H1 (cell line): ENCODE data around the gene HFE. TPM values are rescaled to one million over a fixed set of nuclear protein-coding genes. Genes with fewer than 3 reads are reported as not detected.

Experiments used
- CTCF ChIA-PET: fragments of 300-600 bp; sonication (Branson Sonifier 250); formaldehyde crosslinking; loops from one replicate; lab custom pipeline; 2021; ENCODE audit not compliant: partially characterized antibody; lab: Charles Lee
- POLR2A ChIA-PET: fragments of 300-600 bp; sonication (Branson Sonifier 250); formaldehyde crosslinking; loops from one replicate; lab custom pipeline; 2021; ENCODE audit warnings: inconsistent platforms; ENCODE audit not compliant: partially characterized antibody; lab: Charles Lee
- DNase-seq, 2 experiments: peaks; one replicate each; pipeline versions ENCODE4 v3.0.0 to v3.0.0-alpha.2; 2010 to 2022; ENCODE audit warnings: low spot score in 2 of 2, low read depth in 1 of 2, mixed read lengths in 1 of 2
- FAIRE-seq: peaks from 2 replicates; lab custom pipeline; 2011; peaks lifted over from hg19 to GRCh38; lab: Jason Lieb, UNC
- H2AFZ ChIP-seq: 2 replicates; pipeline ENCODE4 v1.8.1; 2012; ENCODE audit warnings: low read length, inconsistent platforms
- H2AK5ac ChIP-seq: 2 replicates; pipeline ENCODE4 v1.6.1; 2013; ENCODE audit warnings: low read depth, low read length
- H2BK120ac ChIP-seq: replicated peaks from 2 replicates; pipeline ENCODE3; 2013; ENCODE audit warnings: low read depth, low read length, inconsistent platforms
- H2BK12ac ChIP-seq: 2 replicates; pipeline ENCODE4 v1.6.1; 2013; ENCODE audit warnings: low read depth, low read length
- H2BK15ac ChIP-seq: 2 replicates; pipeline ENCODE4 v1.6.1; 2013; ENCODE audit warnings: low read length
- H2BK20ac ChIP-seq: 2 replicates; pipeline ENCODE4 v1.6.1; 2013; ENCODE audit warnings: low read length
- H2BK5ac ChIP-seq: 2 replicates; pipeline ENCODE4 v1.6.1; 2013; ENCODE audit warnings: low read depth, low read length
- H3K14ac ChIP-seq: 2 replicates; pipeline ENCODE4 v1.6.1; 2013; ENCODE audit warnings: inconsistent platforms; ENCODE audit not compliant: insufficient read length
- H3K18ac ChIP-seq: 2 replicates; pipeline ENCODE4 v1.6.1; 2013; ENCODE audit warnings: low read length; ENCODE audit errors: extremely low read depth
- H3K23ac ChIP-seq: 2 replicates; pipeline ENCODE4 v1.6.1; 2013; ENCODE audit warnings: inconsistent platforms; ENCODE audit not compliant: insufficient read length
- H3K23me2 ChIP-seq: 2 replicates; pipeline ENCODE4 v1.6.1; 2013; ENCODE audit warnings: low read depth, low read length
- H3K27ac ChIP-seq: 2 replicates; pipeline ENCODE4 v1.6.1; 2011; ENCODE audit warnings: low read depth, low read length, inconsistent platforms
- H3K27me3 ChIP-seq, 4 experiments: replicated peaks in 1 of 4; 1 replicate in 1 of 4; 2 replicates in 3 of 4; pipeline versions ENCODE4 v1.6.1 to v1.8.1; 2011 to 2013; ENCODE audit warnings: low read length in 3 of 4, mild to moderate bottlenecking in 3 of 4, inconsistent platforms in 2 of 4, mixed read lengths in 2 of 4, moderate library complexity in 1 of 4; ENCODE audit not compliant: control insufficient read depth in 3 of 4, insufficient read depth in 3 of 4; ENCODE audit errors: extremely low read depth in 1 of 4
- H3K36me3 ChIP-seq, 4 experiments: 2 replicates each; pipeline versions ENCODE4 v1.6.1 to v1.8.1; 2011 to 2013; ENCODE audit warnings: mild to moderate bottlenecking in 4 of 4, low read length in 3 of 4, moderate library complexity in 2 of 4, control low read depth in 1 of 4, inconsistent platforms in 1 of 4; ENCODE audit not compliant: insufficient read depth in 4 of 4, control insufficient read depth in 2 of 4
- H3K4ac ChIP-seq: replicated peaks from 2 replicates; pipeline ENCODE3; 2013; ENCODE audit warnings: low read length, low read depth, mixed read lengths, inconsistent platforms; ENCODE audit not compliant: insufficient read length
- H3K4me1 ChIP-seq, 4 experiments: replicated peaks in 1 of 4; 1 replicate in 1 of 4; 2 replicates in 3 of 4; pipeline versions ENCODE4 v1.6.1 to v1.8.1; 2011 to 2013; ENCODE audit warnings: low read length in 3 of 4, inconsistent platforms in 2 of 4, mixed read lengths in 1 of 4; ENCODE audit not compliant: insufficient read depth in 4 of 4, control insufficient read depth in 3 of 4
- H3K4me2 ChIP-seq, 2 experiments: 2 replicates each; pipeline versions ENCODE4 v1.6.1 to v1.8.1; 2011 to 2013; ENCODE audit warnings: low read depth in 2 of 2, low read length in 2 of 2, control low read depth in 1 of 2, inconsistent platforms in 1 of 2, mild to moderate bottlenecking in 1 of 2; ENCODE audit not compliant: insufficient read depth in 1 of 2
- H3K4me3 ChIP-seq, 4 experiments: fragments of 200-600, 300-600 bp in 1 of 4; sonication (generic), shearing (Covaris generic), sonication (Bioruptor Twin) in 1 of 4; 2 replicates each; pipeline versions ENCODE4 v1.5.1 to v1.8.1; 2011 to 2016; ENCODE audit warnings: low read length in 4 of 4, low read depth in 3 of 4, control low read depth in 2 of 4, inconsistent platforms in 2 of 4, mild to moderate bottlenecking in 2 of 4, mixed read lengths in 1 of 4, moderate library complexity in 1 of 4; ENCODE audit not compliant: insufficient read depth in 2 of 4; ENCODE audit errors: extremely low read depth in 1 of 4
- H3K56ac ChIP-seq: replicated peaks from 2 replicates; pipeline ENCODE3; 2013; ENCODE audit warnings: low read depth, mild to moderate bottlenecking, mixed read lengths, low read length, inconsistent platforms; ENCODE audit not compliant: insufficient read length
- H3K79me1 ChIP-seq: 2 replicates; pipeline ENCODE4 v1.6.1; 2013; ENCODE audit warnings: low read depth, low read length, control low read depth
- H3K79me2 ChIP-seq, 2 experiments: 2 replicates each; pipeline versions ENCODE4 v1.6.1 to v1.8.1; 2012 to 2013; ENCODE audit warnings: low read length in 2 of 2, mild to moderate bottlenecking in 2 of 2, inconsistent platforms in 1 of 2; ENCODE audit not compliant: insufficient read depth in 2 of 2, control insufficient read depth in 1 of 2
- H3K9ac ChIP-seq, 4 experiments: replicated peaks in 1 of 4; 1 replicate in 1 of 4; 2 replicates in 3 of 4; pipeline versions ENCODE4 v1.6.1 to v1.8.1; 2011 to 2013; ENCODE audit warnings: low read depth in 3 of 4, low read length in 3 of 4, control low read depth in 2 of 4, mild to moderate bottlenecking in 2 of 4, moderate library complexity in 2 of 4, inconsistent platforms in 1 of 4; ENCODE audit errors: extremely low read depth in 1 of 4
- H3K9me3 ChIP-seq, 2 experiments: 2 replicates each; pipeline versions ENCODE4 v1.6.1 to v1.8.1; 2012 to 2013; ENCODE audit warnings: mild to moderate bottlenecking in 2 of 2, moderate library complexity in 2 of 2, control low read depth in 1 of 2, inconsistent platforms in 1 of 2, low read depth in 1 of 2, low read length in 1 of 2, mixed read lengths in 1 of 2; ENCODE audit not compliant: insufficient read depth in 2 of 2
- H4K20me1 ChIP-seq, 2 experiments: replicated peaks in 1 of 2; 2 replicates each; pipeline versions ENCODE3 to v1.8.1; 2011 to 2013; ENCODE audit warnings: inconsistent platforms in 2 of 2, low read length in 2 of 2, mild to moderate bottlenecking in 1 of 2; ENCODE audit not compliant: insufficient read depth in 2 of 2, control insufficient read depth in 1 of 2
- H4K5ac ChIP-seq: 2 replicates; pipeline ENCODE4 v1.6.1; 2013; ENCODE audit warnings: low read length, low read depth, mixed read lengths, inconsistent platforms; ENCODE audit not compliant: insufficient read length
- H4K8ac ChIP-seq: 2 replicates; pipeline ENCODE4 v1.8.0; 2013; ENCODE audit warnings: mild to moderate bottlenecking, moderate library complexity, low read length, inconsistent platforms; ENCODE audit not compliant: insufficient read depth; ENCODE audit errors: extremely low read depth
- H4K91ac ChIP-seq: replicated peaks from 2 replicates; pipeline ENCODE3; 2013; ENCODE audit warnings: low read length, mixed read lengths, inconsistent platforms; ENCODE audit not compliant: insufficient read length
- BRCA1 ChIP-seq: IDR thresholded peaks from 2 replicates; pipeline ENCODE4 v1.6.1; 2012; ENCODE audit warnings: low read depth, low read length, improper control_type of control experiment
- CEBPB ChIP-seq: IDR thresholded peaks from 2 replicates; pipeline ENCODE4 v1.6.1; 2012; ENCODE audit warnings: low read depth, low read length
- CHD1 ChIP-seq: IDR thresholded peaks from 2 replicates; pipeline ENCODE4 v1.6.1; 2012; ENCODE audit warnings: low read depth, low read length, improper control_type of control experiment
- CTCF ChIP-seq, 3 experiments: IDR thresholded peaks; 1 replicate in 2 of 3; 2 replicates in 1 of 3; pipeline versions ENCODE4 v1.5.1 to v1.6.1; 2011; ENCODE audit warnings: low read length in 3 of 3, mild to moderate bottlenecking in 3 of 3, inconsistent platforms in 2 of 3, low read depth in 1 of 3, moderate library complexity in 1 of 3; ENCODE audit not compliant: insufficient read depth in 1 of 3; ENCODE audit errors: control extremely low read depth in 1 of 3
- GABPA ChIP-seq: IDR thresholded peaks from 2 replicates; pipeline ENCODE4 v1.6.1; 2011; ENCODE audit warnings: mild to moderate bottlenecking, low read length, moderate library complexity, borderline replicate concordance; ENCODE audit not compliant: insufficient read depth
- JUND ChIP-seq: IDR thresholded peaks from 2 replicates; pipeline ENCODE4 v1.6.1; 2011; ENCODE audit warnings: mild to moderate bottlenecking, improper control_type of control experiment, low read length
- NRF1 ChIP-seq: IDR thresholded peaks from 2 replicates; pipeline ENCODE4 v1.6.1; 2011; ENCODE audit warnings: mild to moderate bottlenecking, low read depth, low read length, improper control_type of control experiment
- SIN3A ChIP-seq, 2 experiments: IDR thresholded peaks in 1 of 2; conservative IDR thresholded peaks in 1 of 2; 2 replicates each; pipeline ENCODE4 v1.6.1; 2011 to 2012; ENCODE audit warnings: low read length in 2 of 2, improper control_type of control experiment in 1 of 2, low read depth in 1 of 2, mild to moderate bottlenecking in 1 of 2
- WGBS, 2 experiments: shearing (Covaris generic) in 1 of 2; methylation state at CpG; one replicate each; pipeline versions ENCODE4 v1.1.6 to v1.1.7; 2013 to 2015; ENCODE audit warnings: low lambda C conversion rate in 2 of 2, mixed read lengths in 2 of 2, inconsistent platforms in 1 of 2, low coverage in 1 of 2, missing lambda C conversion rate in 1 of 2; ENCODE audit not compliant: insufficient replicate concordance in 2 of 2, insufficient coverage in 1 of 2, insufficient read length in 1 of 2; ENCODE audit errors: extremely low coverage in 1 of 2, missing lambda C conversion rate in 1 of 2; 5-methylcytosine and 5-hydroxymethylcytosine counted together
- polyA plus RNA-seq, 7 experiments: library from polyadenylated mRNA; depleted of rRNA in 3 of 7; stranded (reverse) in 5 of 7; unstranded in 2 of 7; fragments of >200 nt in 5 of 7; fragments of 200-250 nt in 2 of 7; gene quantifications; 1 replicate in 5 of 7; 2 replicates in 1 of 7; 4 replicates in 1 of 7; pipeline versions ENCODE4 v1.2.1 to v1.2.3, GENCODE V29; 2011 to 2013; ENCODE audit warnings: missing spikeins in 2 of 7, mixed read lengths in 2 of 7
- total RNA-seq: library from RNA; stranded (reverse); fragmentation: NEBNext Ultra II Directional; extraction: Animal tissue kit (Norgen Biotek cat#: 25700); gene quantifications from 2 replicates; pipeline ENCODE4 v1.2.1, GENCODE V29; 2021

The HFE gene
- total and polyA plus RNA-seq, 2 of the 8 experiments (the other 6 are each of a cell fraction or from before 2014, with no cell fraction given), result 1.6 to 2.0 TPM

GRCh38 chr6:26103141-26103769 lies 16.0 kb downstream of the HFE start:
- peaks cover 6% of the 10 kb centered on the region; the same call in 1 of the 2 replicates for H3K23me2 ChIP-seq
- H2BK12ac ChIP-seq, result no peak overlapping the region
- H2BK120ac ChIP-seq, result no peak overlapping the region
- peak overlapping the region; percentile 65 to 69 for H3K4me2 ChIP-seq
- H3K4ac ChIP-seq, result no peak overlapping the region
- no peaks in the 10 kb centered on the region for H3K36me3 ChIP-seq
- no peak overlapping the region for H4K8ac ChIP-seq
- no peak overlapping the region for H4K91ac ChIP-seq
- ChIA-PET CTCF (interaction anchor here (1.0 to 2.0 kb wide), 4 partner anchors 20 to 77 kb away, joined by 3 to 9 read pairs (median 4); a partner anchor contains a TSS), POLR2A (interaction anchor here (0.6 to 12.1 kb wide), 44 partner anchors 10 to 1791 kb away, joined by 3 to 336 read pairs (median 8); partner anchors contain the start of gene HFE)
- H3K27me3 ChIP-seq, result no peaks in the 10 kb centered on the region
- peak overlapping the region in 2 of 4 experiments; percentile 60 to 63; a peak in 3 of 8 replicates for H3K4me3 ChIP-seq
- H3K23ac ChIP-seq, result no peak overlapping the region
- no peaks in the 10 kb centered on the region for H3K79me2 ChIP-seq
- no peak for FAIRE-seq
- no peaks in the 10 kb centered on the region for H3K79me1 ChIP-seq
- peak overlapping the region; percentile 84 for H4K5ac ChIP-seq
- H3K27ac ChIP-seq, result peak overlapping the region; percentile 62; the same call in 1 of the 2 replicates
- no peak overlapping the region for H3K9ac ChIP-seq
- no peak overlapping the region for H2BK15ac ChIP-seq
- no peak overlapping the region for H2BK5ac ChIP-seq
- H4K20me1 ChIP-seq, result no peaks in the 10 kb centered on the region
- no peak overlapping the region for H2BK20ac ChIP-seq
- no peak for TF ChIP-seq CHD1
- TF ChIP-seq CTCF (IDR thresholded peaks at IDR 0.05; ENCODE audit: control extremely low read depth in 1 of 3, insufficient read depth in 1 of 3, low read depth in 1 of 3, low read length in 3 of 3), result no peak
- no peak for TF ChIP-seq NRF1
- no peak for TF ChIP-seq SIN3A (conservative IDR thresholded peaks at IDR 0.05 in 1 of 2, IDR thresholded peaks at IDR 0.05 in 1 of 2; ENCODE audit: low read depth in 1 of 2, low read length in 2 of 2)
- no peak for TF ChIP-seq CEBPB
- TF ChIP-seq BRCA1, result no peak
- no peak for TF ChIP-seq JUND
- TF ChIP-seq GABPA, result no peak
- DNase-seq, result no peak
- H3K56ac ChIP-seq, result no peak overlapping the region
- H3K14ac ChIP-seq, result no peak overlapping the region
- WGBS, 2 experiments, result 38% methylated on average over 9 of the region's 9 CpGs; no CpG with 5 or more reads in 1 of the 2 experiments
- H2AK5ac ChIP-seq, result no peak overlapping the region
- H3K18ac ChIP-seq, result no peak overlapping the region
- H3K9me3 ChIP-seq, result peaks cover 10 to 14% of the 10 kb centered on the region in 2 experiments; a peak in 3 of 4 replicates
- no peak overlapping the region for H2AFZ ChIP-seq
- peaks cover 0 to 3% (median 0%) of the 10 kb centered on the region in 4 experiments; a peak in 2 of 7 replicates for H3K4me1 ChIP-seq
